Measurements from ENCODE around the gene PRCP.

PRCP gene

GRCh38 chr11:82823647-82824619 is 76.3 kb downstream of the PRCP start:
- DNase-seq = no peak

GRCh38 chr11:82818409-82819043 is 81.7 kb downstream of the PRCP start:
- DNase-seq = no peak

DNA sequence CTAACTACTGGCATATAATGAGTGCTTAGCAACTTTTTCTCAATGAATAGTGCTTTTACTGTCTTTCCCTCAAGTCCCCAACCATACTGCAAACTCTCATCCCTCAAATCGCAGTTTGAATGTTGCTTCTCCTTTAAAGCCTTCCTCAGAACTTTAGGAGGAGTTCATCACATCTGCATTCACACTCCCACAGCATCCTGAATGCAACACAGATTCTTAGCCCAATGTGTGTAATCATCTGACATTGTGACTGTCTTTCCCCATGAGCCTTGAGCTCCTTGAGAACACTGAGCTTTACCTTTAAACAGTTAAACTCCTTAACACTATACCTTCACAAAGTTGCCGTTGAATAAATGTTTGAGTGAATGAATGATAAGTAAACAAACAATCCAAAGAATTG is 84.8 kb downstream of the PRCP start:
- no peak for DNase-seq

- no peak for DNase-seq
These were observed 85.9 kb downstream of the PRCP start for GRCh38 chr11:82814379-82814778.

- DNase-seq = no peak
These were observed 88.9 kb downstream of the PRCP start for GRCh38 chr11:82811369-82811768.

GRCh38 chr11:82810738-82811137 is 89.5 kb downstream of the PRCP start:
- no peak for DNase-seq

- DNase-seq = no peak
These were observed 89.9 kb downstream of the PRCP start for GRCh38 chr11:82810326-82810725.

GRCh38 chr11:82807646-82808045 is 92.6 kb downstream of the PRCP start:
- DNase-seq = no peak

DNA sequence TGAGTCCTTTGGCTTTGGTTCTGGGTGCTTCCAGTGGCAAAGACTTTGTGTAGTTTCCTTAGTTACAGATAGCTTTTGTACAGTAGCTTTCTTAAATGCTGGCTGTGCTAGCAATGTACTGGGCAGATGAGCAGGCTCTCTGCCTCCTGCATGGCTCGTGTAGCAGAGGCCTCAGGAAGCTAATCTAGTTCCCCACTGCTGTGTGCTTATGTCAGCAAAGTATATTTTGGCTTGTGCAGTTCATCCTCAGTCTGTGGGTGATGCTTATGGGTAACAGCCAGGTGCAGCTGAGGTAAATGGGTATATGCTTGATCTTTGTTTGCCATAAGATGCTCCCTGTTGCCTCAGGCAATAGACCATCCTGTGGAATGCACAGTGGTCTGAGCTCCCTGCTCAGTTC is 97.5 kb downstream of the PRCP start:
- DNase-seq = no peak

- no peak for DNase-seq
These were observed 103.0 kb downstream of the PRCP start for GRCh38 chr11:82796998-82797961.

DNA sequence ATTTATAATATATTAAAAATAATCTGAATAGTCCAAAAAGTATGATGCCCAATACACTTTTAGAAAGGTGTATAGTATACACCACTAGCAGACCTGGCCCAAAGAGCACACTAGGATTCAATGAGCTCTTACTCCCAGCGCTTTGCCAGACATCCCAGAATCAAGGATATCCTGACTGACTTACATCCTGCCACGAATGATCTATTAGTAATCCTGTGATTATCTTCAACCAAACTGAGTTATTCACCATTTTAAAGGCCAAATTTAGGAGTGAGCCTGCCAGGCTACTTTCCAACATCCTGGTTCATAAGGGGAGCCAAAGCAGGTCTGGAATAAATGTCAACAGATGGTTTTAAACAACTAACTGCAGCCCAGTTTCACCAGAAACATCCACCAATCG is 105.7 kb downstream of the PRCP start:
- no peak for DNase-seq

DNA sequence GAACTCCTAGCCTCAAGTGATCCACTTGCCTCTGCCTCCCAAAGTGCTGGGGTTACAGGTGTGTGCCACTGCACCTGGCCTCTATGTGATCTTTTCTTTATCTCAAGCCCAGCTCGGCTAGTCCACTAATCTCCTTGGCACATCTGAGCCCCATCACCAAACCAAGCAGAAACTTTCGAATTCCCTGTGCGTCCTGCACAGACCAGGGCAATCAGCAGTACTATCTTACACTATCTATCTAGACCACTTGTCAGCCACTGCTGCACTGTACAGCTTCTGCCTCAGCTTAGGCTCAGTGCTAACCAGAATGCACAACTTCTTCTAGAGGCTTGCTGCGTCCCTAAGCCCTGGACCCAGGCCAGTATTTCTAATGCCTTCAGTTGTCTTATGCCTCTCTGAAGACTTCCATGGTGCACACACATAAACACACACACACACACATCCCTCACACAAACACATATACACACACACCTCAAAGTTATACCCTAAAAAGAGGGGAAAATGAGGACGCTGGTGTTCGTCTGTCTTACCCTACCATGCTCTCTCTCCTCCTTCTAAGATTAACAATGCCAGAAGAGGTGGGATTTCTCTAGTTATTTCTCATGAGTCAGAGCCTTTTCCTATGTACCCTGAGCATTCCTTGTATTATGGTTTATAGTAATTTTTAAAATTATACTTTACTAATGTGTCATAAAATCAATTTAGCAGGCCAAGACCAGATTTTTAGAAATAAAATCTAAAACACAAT is 107.2 kb downstream of the PRCP start:
- no peak for DNase-seq

DNA sequence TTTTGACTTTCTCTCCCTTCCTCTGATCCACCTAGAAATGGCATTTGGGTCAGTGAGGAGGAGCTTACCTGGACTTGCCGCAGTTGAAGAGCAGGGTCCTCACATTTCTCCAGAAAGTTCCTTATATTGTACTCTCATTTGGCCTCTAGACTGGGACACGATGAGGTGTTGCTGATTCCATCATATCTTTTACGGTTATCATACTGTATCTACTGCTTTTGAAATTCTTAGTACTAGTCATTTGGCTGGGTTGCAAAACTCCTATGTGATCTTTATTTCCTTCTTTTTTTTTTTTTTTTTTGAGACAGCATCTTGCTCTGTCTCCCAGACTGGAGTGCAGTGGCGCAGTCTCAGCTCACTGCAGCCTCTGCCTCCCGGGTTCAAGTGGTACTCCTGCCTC is 107.9 kb downstream of the PRCP start:
- DNase-seq = no peak

DNA sequence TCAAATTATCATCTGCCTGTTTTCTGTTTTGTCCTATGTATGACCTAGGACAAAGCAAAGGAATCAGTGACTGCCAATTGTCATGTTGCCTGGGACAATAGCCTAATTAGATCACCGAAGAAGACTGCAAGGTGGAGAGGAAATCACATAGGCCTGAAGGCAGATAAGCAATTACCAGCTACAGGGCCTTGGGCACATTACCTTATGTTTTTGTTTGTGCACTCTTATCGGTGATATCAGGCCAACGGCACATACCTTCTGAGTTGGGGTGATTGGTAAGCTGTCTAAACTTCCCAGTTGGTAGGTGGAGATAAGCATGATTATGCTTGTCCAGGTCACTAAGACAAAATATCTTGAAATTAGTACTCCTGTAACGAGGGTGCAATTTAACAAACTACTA is 108.5 kb downstream of the PRCP start:
- DNase-seq = no peak

DNA sequence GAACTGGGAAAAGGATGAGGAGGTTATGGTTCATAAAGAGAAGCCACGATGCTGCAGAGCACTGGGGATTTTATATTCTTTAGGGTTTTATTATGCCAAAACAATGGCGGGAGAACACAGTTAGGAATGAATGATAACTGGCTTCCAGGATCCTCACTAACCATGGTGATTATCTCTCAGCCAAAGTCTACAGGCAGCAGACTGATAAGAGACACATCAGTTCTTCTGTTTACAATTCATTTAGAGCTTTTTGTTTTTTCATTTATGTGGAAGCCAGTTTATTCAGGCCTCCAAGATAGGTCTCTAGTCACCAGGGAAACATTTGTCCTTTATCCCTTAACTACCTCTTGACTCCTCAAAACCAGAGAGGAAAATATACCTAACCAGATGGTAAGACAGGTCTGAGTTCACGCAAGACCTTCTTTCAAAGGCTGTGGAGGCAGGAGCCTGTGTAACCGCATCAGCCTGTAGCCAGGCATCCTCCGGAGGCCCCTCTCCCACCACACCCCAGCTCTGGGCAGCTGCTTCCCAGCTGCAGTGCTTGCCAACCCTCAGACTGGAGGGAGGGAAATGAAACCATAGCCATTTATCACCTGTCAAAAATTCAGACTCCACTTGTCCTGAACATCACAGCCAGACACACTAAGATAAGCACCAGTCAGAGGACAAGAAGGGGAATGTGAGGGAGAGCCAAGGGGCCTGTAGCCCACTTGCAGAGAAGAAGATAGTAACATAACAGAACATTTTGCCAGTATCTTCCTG is 109.3 kb downstream of the PRCP start:
- no peak for DNase-seq

GRCh38 chr11:82787981-82788380 is 112.2 kb downstream of the PRCP start:
- no peak for DNase-seq

- DNase-seq = no peak
These were observed 113.4 kb downstream of the PRCP start for GRCh38 chr11:82786836-82787235.

DNA sequence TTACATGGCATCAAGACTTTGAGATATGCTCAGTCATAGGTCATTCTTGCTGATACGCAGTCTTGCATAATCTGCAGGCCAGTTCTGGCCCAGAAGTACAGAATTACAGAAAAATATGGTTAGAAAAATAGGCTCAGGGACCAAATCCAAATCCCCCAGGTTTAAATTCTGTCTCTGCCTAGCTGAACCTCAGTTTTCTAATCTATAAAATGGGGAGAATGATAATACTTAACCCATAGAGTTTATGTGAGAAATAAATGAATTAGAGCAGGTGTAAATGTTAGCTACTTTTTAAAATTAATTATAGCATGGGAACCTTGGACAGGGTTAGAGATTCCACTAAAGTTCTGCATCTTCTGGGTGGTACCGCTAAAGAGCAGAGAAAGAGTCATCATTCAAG is 114.2 kb downstream of the PRCP start:
- DNase-seq = no peak

DNA sequence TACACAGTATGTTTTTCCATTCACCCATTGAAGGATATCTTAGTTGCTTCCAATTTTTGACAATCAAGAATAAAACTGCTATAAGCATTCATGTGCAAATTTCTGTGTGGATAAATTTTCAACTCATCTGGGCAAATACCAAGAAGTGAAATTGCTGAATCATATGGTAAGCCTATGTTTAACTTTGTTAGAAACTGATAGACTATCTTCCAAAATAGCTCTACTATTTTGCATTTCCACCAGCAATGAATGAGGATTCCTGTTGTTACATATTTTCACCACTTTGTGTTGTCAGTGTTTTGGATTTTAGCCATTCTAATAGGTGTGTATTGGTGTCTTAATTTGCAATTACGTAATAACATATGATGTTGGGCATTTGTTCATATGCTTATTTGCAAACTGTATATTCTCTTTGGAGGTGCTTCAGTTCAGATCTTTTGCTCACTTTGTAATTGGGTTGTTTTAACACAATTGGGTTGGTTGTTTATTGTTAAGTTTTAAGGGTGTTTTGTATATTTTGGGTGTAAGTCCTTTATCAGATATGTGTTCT is 117.3 kb downstream of the PRCP start:
- no peak for DNase-seq

DNA sequence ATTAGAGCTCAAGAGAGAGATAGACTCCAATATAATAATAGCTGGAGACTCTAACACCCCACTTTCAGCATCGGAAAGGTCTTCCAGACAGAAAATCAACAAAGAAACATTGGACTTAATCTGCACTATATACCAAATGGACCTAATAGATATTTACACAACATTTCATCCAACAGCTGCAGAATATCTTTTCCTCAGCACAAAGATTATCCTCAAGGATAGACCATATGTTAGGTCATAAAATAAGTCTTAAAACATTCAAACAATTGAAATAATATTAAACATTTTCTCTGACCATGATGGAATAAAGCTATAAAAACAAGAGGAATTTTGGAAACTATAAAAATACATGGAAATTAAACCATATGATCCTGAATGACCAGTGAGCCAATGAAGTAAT is 121.5 kb downstream of the PRCP start:
- DNase-seq = no peak

DNA sequence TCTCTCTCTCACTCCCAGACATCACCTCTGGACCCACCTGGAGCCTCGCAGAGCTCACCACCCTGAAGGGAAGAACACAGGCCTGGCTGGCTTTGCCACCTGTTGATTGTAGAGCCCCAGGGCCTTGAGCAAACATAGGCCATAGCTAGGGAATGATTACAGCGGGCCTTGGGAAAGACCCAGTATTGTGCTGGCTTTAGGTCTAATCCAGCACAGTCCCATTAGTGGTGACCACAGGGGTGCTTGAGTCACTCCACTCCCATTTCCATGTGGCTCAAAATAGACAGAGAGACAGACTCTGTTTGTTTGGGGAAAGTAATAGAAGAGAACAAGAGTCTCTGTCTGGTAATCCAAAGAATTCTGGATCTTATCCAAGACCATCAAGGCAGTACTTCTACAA is 123.9 kb downstream of the PRCP start:
- no peak for DNase-seq
